GM10266 (cell line): Measurements from ENCODE around the gene ST8SIA4.

ENCODE experiments used
- DNase-seq: peaks from one replicate; pipeline ENCODE4 v3.0.0; 2012; ENCODE audit errors: extremely low spot score
- CTCF ChIP-seq: IDR thresholded peaks from 2 replicates; pipeline ENCODE4 v1.5.1; 2012; ENCODE audit warnings: mild to moderate bottlenecking, low read depth; ENCODE audit not compliant: control insufficient read depth, insufficient read depth; ENCODE audit errors: missing control alignments

The ST8SIA4 gene

GRCh38 chr5:100864931-100865330, 38.2 kb downstream of the ST8SIA4 start:
- DNase-seq = no peak
- no peak for TF ChIP-seq CTCF

- no peak for DNase-seq
- TF ChIP-seq CTCF = no peak
Measured at GRCh38 chr5:100863739-100864138, 39.3 kb downstream of the ST8SIA4 start.

GRCh38 chr5:100861148-100861547, 41.9 kb downstream of the ST8SIA4 start:
- no peak for TF ChIP-seq CTCF
- no peak for DNase-seq

DNA sequence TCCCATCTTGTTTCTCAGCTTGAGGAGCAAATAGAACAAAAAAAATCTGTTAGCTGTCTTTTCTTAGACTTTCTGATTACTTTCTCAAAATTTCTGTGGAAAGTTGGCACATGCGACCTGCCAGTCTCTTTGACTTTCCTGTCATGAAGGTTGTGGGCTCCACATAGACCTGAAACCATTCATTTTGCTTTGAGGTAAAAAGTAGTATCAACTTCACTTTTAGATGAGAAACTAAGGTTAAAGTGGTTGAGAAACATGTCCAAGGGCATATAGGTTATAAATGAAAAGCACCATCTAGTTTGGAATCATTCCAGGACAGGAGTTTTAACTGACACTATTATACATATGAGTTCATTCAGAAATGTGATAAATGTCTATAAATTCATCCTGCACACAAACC, 42.7 kb downstream of the ST8SIA4 start:
- TF ChIP-seq CTCF = no peak
- DNase-seq = no peak

GRCh38 chr5:100858987-100859545, 44.0 kb downstream of the ST8SIA4 start:
- TF ChIP-seq CTCF = no peak
- no peak for DNase-seq

DNA sequence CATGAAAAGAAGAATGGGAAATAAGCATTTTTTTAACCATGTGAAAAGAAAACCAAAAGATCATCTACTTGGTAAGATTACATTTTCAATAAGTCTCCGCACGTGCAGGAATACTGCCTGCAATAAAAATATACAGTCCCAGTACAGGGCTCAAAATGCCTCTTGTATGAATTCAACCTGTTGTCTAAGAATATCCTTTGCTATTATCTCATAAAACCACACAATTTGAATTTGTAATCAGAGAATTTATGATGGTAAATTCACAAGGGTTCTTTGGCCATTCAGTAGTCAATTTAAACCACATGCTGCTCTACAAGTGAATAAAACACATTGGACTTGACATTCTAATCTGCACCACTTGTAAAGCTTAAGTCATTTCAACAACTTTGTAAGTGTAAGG, 46.6 kb downstream of the ST8SIA4 start:
- no peak for DNase-seq
- TF ChIP-seq CTCF = no peak

DNA sequence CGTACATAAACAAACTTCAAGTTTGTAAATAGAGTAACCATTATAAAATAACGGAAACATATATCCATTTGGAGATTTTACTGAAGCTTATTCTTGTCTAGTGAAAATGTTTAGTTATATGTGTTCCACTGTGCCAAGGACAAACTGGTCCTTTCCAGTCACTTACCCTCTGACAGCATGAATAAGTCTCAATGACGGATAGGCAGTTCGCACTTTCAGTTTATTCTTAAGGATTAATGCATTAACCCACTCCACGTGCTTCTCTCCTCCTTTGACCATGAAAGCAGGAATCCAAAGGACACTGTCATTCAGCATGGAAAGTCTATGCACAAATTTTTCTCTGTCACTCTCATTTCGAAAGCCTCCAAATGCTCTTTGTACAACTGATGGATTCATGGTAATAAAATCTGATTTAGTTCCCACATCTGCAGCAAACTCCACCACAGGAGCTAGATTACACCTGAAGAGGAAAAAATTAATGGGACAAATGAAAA, 47.1 kb downstream of the ST8SIA4 start:
- no peak for TF ChIP-seq CTCF
- no peak for DNase-seq
